Cardiac fibroblast (primary cell): Measurements from ENCODE around the gene CCDC117.
"Not testable (repeated sequence)": the region's sequence is repeated elsewhere in the genome, so short reads cannot be mapped to it uniquely, and the experiment has no call there.

Experiments used
- DNase-seq, 2 donors: peaks; one replicate each; pipeline versions ENCODE4 v3.0.0 to v3.0.0-alpha.2; 2010; ENCODE audit warnings: low read depth in 2 of 2
- H3K4me3 ChIP-seq, 2 donors: replicated peaks in 1 of 2; 1 replicate in 1 of 2; 2 replicates in 1 of 2; pipeline ENCODE4 v1.5.1; 2011; ENCODE audit warnings: low read depth in 2 of 2, low read length in 2 of 2, mild to moderate bottlenecking in 2 of 2, moderate library complexity in 1 of 2
- TF ChIP-seq, protein P1 (sequence below): IDR thresholded peaks from one replicate; pipeline ENCODE4 v1.5.1; 2011; ENCODE audit warnings: low read depth, mild to moderate bottlenecking, low read length, inconsistent platforms

Gene CCDC117

DNA sequence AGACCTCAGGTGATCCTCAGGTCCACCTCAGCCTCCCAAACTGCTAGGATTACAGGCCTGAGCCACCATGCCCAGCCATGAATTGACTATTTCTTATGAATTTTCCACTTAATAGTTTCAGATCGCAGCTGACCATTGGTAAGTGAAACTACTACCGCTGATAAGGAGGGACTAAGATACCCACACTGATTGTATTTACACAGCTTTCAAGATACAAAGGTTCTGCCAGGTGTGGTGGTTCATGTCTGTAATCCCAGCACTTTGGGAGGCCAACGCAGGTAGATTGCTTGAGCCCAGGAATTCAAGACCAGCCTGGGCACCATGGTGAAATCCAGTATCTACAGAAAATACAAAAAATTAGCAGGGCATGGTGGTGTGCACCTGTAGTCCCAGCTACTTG is 34.8 kb upstream of the CCDC117 start:
- H3K4me3 ChIP-seq, result no peak overlapping the region

GRCh38 chr22:28738876-28739275 is 33.6 kb upstream of the CCDC117 start:
- H3K4me3 ChIP-seq, DNase-seq: not testable (repeated sequence)

More for the DNA sequence above, 34.8 kb upstream of the CCDC117 start:
- TF ChIP-seq, protein P1, sequence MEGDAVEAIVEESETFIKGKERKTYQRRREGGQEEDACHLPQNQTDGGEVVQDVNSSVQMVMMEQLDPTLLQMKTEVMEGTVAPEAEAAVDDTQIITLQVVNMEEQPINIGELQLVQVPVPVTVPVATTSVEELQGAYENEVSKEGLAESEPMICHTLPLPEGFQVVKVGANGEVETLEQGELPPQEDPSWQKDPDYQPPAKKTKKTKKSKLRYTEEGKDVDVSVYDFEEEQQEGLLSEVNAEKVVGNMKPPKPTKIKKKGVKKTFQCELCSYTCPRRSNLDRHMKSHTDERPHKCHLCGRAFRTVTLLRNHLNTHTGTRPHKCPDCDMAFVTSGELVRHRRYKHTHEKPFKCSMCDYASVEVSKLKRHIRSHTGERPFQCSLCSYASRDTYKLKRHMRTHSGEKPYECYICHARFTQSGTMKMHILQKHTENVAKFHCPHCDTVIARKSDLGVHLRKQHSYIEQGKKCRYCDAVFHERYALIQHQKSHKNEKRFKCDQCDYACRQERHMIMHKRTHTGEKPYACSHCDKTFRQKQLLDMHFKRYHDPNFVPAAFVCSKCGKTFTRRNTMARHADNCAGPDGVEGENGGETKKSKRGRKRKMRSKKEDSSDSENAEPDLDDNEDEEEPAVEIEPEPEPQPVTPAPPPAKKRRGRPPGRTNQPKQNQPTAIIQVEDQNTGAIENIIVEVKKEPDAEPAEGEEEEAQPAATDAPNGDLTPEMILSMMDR, result no peak
- no peak for DNase-seq

DNA sequence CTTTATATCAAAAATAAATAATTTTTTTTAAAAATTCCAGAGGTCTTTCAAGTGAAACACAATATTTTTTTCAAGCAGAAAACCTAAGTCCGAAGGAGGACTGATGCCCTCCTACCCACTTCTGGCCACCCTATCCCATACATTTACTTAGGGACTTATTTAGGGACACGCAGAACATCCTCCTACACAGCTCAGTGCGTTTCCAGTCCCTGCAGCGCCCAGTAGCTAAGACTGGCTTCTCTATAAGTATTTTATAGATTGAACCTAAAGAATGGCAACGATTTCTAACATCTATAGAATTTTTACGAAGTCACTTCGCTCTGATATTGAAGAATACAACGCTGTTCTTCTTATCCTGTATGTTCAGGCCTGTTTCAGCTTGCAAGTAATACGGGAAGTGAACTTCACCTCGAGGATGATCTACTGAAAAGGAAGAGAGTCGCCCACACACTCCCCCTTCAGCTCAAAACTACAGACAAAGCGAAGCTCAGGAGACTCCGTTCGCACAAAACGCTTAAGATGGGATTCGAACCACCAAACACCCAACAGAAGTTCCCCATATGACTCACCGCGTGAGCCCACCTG is 31.2 kb upstream of the CCDC117 start:
- DNase-seq, result no peak
- TF ChIP-seq, protein P1, result no peak
- H3K4me3 ChIP-seq, result peak overlapping the region; percentile 87 to 96

- TF ChIP-seq, protein P1, result no peak
- peak; percentile 99 for DNase-seq
These were observed 30.5 kb upstream of the CCDC117 start, which contains the start of the genes CHEK2 and HSCB for GRCh38 chr22:28741785-28742561. Gene CHEK2, minus strand, starts transcription at chr22:28741820. Its CDS starts 7,099 bp downstream, at chr22:28734721. Gene HSCB, plus strand, starts transcription at chr22:28742039. Its CDS starts 57 bp downstream, at chr22:28742096.

GRCh38 chr22:28742562-28742962 is 29.9 kb upstream of the CCDC117 start:
- DNase-seq, result no peak

More at GRCh38 chr22:28741785-28742561, 30.5 kb upstream of the CCDC117 start, which contains the start of the genes CHEK2 and HSCB:
- H3K4me3 ChIP-seq, result peak within 1 kb of the TSS; percentile 87 to 96

DNA sequence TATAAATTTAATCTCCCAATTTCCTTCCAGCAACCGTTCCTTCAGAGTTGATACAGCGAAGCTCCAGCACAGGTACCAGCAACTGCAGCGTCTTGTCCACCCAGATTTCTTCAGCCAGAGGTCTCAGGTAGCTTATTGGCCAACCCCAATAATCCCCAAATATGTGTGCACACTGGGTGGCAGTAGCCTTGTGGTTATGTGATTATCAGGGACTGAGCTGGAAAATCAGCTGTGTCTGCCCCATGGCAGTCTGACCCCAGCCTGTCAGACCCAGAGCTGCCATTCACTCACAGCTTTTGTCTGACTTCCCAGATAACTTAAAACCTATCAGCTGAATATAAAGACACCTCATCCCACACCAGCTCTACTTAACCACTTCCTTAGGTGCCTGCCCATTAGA is 28.6 kb upstream of the CCDC117 start:
- TF ChIP-seq, protein P1, result no peak
- no peak for DNase-seq
- no peak overlapping the region for H3K4me3 ChIP-seq

More at GRCh38 chr22:28742562-28742962, 29.9 kb upstream of the CCDC117 start:
- TF ChIP-seq, protein P1, result no peak
- peak overlapping the region; percentile 87 to 96 for H3K4me3 ChIP-seq

- DNase-seq, result peak; percentile 86 to 88
- no peak overlapping the region for H3K4me3 ChIP-seq
- TF ChIP-seq, protein P1, result no peak
These were observed 22.0 kb upstream of the CCDC117 start for GRCh38 chr22:28750471-28750881.

DNA sequence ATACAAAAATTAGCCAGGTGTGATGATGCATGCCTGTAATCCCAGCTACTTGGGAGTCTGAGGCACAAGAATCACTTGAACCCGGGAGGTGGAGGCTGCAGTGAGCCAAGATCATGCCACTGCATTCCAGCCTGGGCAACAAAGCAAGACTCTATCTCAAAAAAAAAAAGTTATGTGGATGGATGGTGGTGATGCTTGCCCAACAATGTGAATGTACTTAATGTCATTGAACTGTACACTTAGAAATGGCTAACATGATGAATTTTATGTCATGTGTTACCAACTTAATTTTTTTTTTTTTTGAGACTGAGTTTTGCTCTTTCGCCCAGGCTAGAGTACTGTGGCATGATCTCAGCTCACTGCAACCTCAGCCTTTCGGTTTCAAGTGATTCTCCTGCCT is 18.0 kb upstream of the CCDC117 start:
- not testable (repeated sequence) for DNase-seq, H3K4me3 ChIP-seq
